Parathyroid adenoma (tissue), 2 donors: ENCODE results near the gene CDHR1.

Experiments used
- H2AFZ ChIP-seq: fragments of 300-600 bp; sonication (generic); one replicate; pipeline ENCODE4 v1.7.0; 2017; ENCODE audit warnings: antibody characterized with exemption, mild to moderate bottlenecking
- H3K27ac ChIP-seq: fragments of 300-600 bp; sonication (generic); one replicate; pipeline ENCODE4 v1.7.0; 2017
- H3K27me3 ChIP-seq: fragments of 300-600 bp; sonication (generic); one replicate; pipeline ENCODE4 v1.7.0; 2017; ENCODE audit warnings: low read length; ENCODE audit not compliant: control insufficient read depth, insufficient read depth
- H3K36me3 ChIP-seq: fragments of 300-600 bp; sonication (generic); one replicate; pipeline ENCODE4 v1.7.0; 2017; ENCODE audit warnings: low read length; ENCODE audit not compliant: control insufficient read depth, insufficient read depth
- H3K4me1 ChIP-seq: fragments of 300-600 bp; sonication (generic); one replicate; pipeline ENCODE4 v1.7.0; 2017; ENCODE audit warnings: control low read depth
- H3K4me2 ChIP-seq: fragments of 300-600 bp; sonication (generic); one replicate; pipeline ENCODE4 v1.7.0; 2017; ENCODE audit warnings: low read length
- H3K4me3 ChIP-seq: fragments of 300-600 bp; sonication (generic); one replicate; pipeline ENCODE4 v1.7.0; 2017; ENCODE audit warnings: low read depth, low read length
- H3K79me2 ChIP-seq: fragments of 300-600 bp; sonication (generic); one replicate; pipeline ENCODE4 v1.7.0; 2017; ENCODE audit warnings: control low read depth
- H3K9ac ChIP-seq: fragments of 300-600 bp; sonication (generic); one replicate; pipeline ENCODE4 v1.7.0; 2017; ENCODE audit warnings: mild to moderate bottlenecking
- H3K9me3 ChIP-seq: fragments of 300-600 bp; sonication (generic); one replicate; pipeline ENCODE4 v1.7.0; 2017; ENCODE audit warnings: low read length; ENCODE audit not compliant: control insufficient read depth
- CTCF ChIP-seq: fragments of 300-600 bp; sonication (generic); IDR thresholded peaks from one replicate; pipeline ENCODE4 v1.7.0; 2017; ENCODE audit warnings: antibody characterized with exemption, mild to moderate bottlenecking
- donor health status: primary hyperparathyroidism.

Gene CDHR1

GRCh38 chr10:84193327-84193726 is 1.0 kb upstream of the CDHR1 start:
- H3K79me2 ChIP-seq: no peaks in the 10 kb centered on the region
- no peak overlapping the region for H3K4me2 ChIP-seq
- H3K4me1 ChIP-seq: peaks cover 5% of the 10 kb centered on the region
- no peaks in the 10 kb centered on the region for H3K9me3 ChIP-seq
- H3K4me3 ChIP-seq: no peak overlapping the region
- H3K9ac ChIP-seq: no peak overlapping the region
- H2AFZ ChIP-seq: no peak overlapping the region
- H3K27me3 ChIP-seq: no peaks in the 10 kb centered on the region
- no peak for TF ChIP-seq CTCF
- H3K36me3 ChIP-seq: no peaks in the 10 kb centered on the region
- no peak overlapping the region for H3K27ac ChIP-seq

- no peak for TF ChIP-seq CTCF
- Histone ChIP-seq H3K4me1 (peaks cover 5% of the 10 kb centered on the region), H3K9ac (no peak overlapping the region), H2AFZ (peak overlapping the region; percentile 72), H3K4me3 (peak overlapping the region; percentile 29), H3K36me3 (no peaks in the 10 kb centered on the region), H3K4me2 (peak overlapping the region; percentile 71), H3K27me3 (no peaks in the 10 kb centered on the region), H3K27ac (no peak overlapping the region), H3K79me2 (no peaks in the 10 kb centered on the region), H3K9me3 (no peaks in the 10 kb centered on the region)
Measured at GRCh38 chr10:84193846-84194423, 402 bp upstream of the CDHR1 start.

GRCh38 chr10:84195044-84195830 is 900 bp downstream of the CDHR1 start:
- peaks cover 5% of the 10 kb centered on the region for H3K4me1 ChIP-seq
- H2AFZ ChIP-seq: peak overlapping the region; percentile 72
- no peak overlapping the region for H3K27ac ChIP-seq
- no peaks in the 10 kb centered on the region for H3K27me3 ChIP-seq
- no peaks in the 10 kb centered on the region for H3K9me3 ChIP-seq
- H3K36me3 ChIP-seq: no peaks in the 10 kb centered on the region
- TF ChIP-seq CTCF: no peak
- H3K9ac ChIP-seq: no peak overlapping the region
- H3K79me2 ChIP-seq: no peaks in the 10 kb centered on the region
- peak overlapping the region; percentile 71 for H3K4me2 ChIP-seq
- H3K4me3 ChIP-seq: no peak overlapping the region

GRCh38 chr10:84196083-84196482 is 1.7 kb downstream of the CDHR1 start:
- Histone ChIP-seq H3K9me3 (no peaks in the 10 kb centered on the region), H3K4me2 (peak overlapping the region; percentile 0), H3K79me2 (no peaks in the 10 kb centered on the region), H3K9ac (no peak overlapping the region), H3K4me1 (peaks cover 5% of the 10 kb centered on the region), H3K4me3 (no peak overlapping the region), H3K27ac (no peak overlapping the region), H3K36me3 (no peaks in the 10 kb centered on the region), H2AFZ (no peak overlapping the region), H3K27me3 (no peaks in the 10 kb centered on the region)
- no peak for TF ChIP-seq CTCF
